ENCODE data around the gene PRR30.
"Not testable (repeated sequence)": the region's sequence is repeated elsewhere in the genome, so short reads cannot be mapped to it uniquely, and the experiment has no call there.

Gene PRR30

DNA sequence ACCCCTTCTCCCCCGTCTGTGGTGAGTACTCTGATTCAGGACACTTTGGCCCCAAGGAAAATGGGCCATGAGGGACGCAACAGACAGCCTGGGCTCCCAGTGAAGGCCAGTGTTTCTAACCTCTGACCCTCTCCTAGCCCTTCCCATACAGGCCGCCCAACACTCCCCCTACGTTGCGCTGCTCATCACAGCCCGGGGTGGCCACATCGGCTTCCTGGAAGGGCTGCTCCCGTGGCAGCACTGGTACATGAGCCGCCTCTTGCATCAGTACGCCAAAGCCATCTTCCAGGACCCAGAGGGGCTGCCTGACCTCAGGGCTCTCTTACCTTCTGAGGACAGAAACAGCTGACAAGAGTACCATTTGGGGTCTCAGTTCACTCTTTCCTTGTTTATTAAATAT is 8.8 kb downstream of the PRR30 start:
- DNase-seq (ENCODE audit: low read depth in 3 of 3, low spot score in 1 of 3): no peak

GRCh38 chr2:27128668-27129571 is 10.3 kb downstream of the PRR30 start:
- no peak for DNase-seq (ENCODE audit: low read depth in 3 of 3, low spot score in 1 of 3)

DNA sequence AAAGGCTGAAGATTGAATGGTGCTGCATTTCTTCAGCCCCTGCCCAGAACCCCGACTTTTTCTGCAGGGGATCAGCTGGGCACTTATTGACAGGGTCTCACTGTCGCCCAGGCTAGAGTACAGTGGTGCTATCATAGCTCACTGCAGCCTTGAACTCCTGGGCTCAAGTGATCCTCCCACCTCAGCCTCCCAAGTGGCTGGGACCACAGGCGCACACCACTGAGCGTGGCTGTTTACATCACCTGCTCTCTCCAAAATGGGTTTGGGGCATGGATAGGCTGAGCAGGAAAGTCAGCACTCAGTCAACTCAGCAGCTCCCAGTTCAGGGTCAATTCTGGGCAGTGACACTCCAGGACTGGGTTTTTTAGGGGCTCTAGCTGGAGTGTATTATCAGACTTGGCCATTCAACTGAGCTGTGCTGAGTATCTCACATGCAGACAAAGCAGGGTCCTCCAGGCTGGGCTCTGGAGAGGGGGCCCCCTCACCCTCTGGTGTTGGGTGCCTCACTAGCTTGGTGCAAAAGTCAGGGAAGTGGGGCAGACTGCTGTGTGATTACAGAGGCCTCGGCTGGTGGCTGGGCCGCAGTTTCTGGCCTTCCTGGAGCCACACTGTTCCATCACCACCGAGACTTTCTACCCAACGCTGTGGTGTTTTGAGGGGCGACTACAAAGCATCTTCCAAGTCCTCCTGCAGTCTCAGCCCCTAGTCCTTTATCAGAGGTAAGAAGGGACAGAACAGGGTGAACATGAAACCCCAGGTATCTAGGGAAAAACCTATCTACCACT is 11.1 kb downstream of the PRR30 start:
- DNase-seq (ENCODE audit: low read depth in 3 of 3, low spot score in 1 of 3): no peak

DNA sequence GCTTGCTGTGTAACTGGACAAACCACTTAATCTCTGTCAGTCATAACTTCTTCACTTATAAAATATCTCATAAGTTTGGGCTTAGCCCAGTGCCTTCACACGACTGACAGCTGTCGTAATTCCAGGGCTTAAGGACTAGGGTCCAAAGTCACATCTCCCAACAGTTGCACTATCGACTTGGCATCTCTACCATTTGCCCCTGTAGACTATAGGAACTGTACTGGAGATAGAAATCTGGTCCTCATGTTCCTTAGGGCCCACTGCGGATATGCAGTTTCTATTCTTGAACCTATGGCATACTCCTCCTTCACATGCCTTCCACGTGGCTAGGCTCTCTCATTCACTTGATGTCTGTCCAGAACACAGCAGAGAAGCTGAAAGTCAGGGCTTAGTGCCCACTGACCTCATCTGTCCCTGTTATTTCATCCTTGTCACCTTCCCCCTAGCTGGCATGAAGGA is 12.9 kb downstream of the PRR30 start:
- DNase-seq (ENCODE audit: low read depth in 3 of 3, low spot score in 1 of 3): no peak

- no peak for DNase-seq (ENCODE audit: low read depth in 3 of 3, low spot score in 1 of 3)
These were observed 14.1 kb downstream of the PRR30 start for GRCh38 chr2:27125104-27125503.

DNA sequence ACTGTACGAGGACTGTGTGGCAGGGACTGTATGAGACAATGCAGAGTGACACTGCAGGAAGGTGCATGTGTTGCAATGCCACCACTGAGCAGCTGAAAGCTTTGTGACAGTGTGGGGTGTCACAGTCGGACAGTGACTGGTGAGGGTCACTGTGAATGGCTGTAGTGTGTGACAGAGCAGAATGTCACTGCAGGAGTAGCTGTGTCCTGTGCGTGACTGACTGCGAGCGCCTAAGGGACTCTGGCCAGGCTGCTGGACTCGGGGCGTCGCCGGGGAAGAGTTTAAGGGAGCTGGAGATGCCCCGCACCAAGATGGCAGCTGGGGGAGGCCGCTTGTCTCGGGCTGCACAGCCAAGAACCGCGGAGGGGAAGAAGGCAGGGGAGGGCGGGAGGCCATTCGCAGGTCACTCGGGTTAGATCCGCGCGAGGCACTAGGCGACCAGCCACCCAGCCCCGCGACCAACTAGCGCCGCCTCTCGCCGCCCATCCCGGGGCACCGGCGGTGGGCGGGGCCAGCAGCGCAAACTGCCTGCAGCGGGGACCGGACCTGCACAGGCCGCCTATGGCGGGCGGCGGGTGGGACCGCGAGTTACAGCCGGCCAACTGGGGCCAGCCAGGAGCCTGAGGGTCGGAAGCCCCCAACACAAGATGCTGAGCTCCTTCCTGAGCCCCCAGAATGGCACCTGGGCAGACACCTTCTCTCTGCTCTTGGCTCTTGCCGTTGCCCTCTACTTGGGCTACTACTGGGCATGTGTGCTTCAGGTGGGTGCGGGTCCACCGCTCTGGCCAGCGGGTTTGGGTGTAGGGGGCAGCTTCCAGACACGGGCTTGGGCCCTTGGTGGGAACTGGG is 15.7 kb downstream of the PRR30 start, which contains the start of gene ABHD1:
Gene ABHD1, plus strand, starts transcription at position 514 of the 849 bp plus-strand sequence. Its CDS starts 134 bp downstream, at position 648.
- peak; percentile 18 to 49 (median 30) for DNase-seq (ENCODE audit: low read depth in 3 of 3, low spot score in 1 of 3)

GRCh38 chr2:27122791-27123190 is 16.4 kb downstream of the PRR30 start:
- no peak for DNase-seq (ENCODE audit: low read depth in 3 of 3, low spot score in 1 of 3)

DNA sequence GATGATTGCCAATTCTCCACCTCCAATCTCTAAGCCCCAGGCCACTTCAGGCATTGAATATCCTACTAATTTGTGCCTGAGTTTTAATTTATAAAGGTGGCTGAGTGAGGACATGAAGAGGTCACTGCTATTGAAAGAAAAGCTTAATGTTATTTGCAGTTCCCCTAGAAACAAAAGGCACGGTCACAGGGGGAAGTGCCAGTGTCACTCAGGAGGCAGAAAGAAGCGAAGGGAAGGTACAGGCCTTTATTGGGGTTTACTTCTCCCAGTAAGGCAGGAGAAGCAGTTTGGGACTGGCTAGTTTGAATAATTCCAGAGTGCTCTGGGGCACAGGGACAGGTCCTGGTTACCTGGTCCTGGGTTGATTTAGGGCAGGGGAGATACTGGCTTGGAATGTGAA is 17.3 kb downstream of the PRR30 start:
- DNase-seq (ENCODE audit: low read depth in 3 of 3, low spot score in 1 of 3): no peak

- not testable (repeated sequence) for DNase-seq (ENCODE audit: low read depth in 3 of 3, low spot score in 1 of 3)
These were observed 19.9 kb downstream of the PRR30 start for GRCh38 chr2:27119330-27119670.

DNA sequence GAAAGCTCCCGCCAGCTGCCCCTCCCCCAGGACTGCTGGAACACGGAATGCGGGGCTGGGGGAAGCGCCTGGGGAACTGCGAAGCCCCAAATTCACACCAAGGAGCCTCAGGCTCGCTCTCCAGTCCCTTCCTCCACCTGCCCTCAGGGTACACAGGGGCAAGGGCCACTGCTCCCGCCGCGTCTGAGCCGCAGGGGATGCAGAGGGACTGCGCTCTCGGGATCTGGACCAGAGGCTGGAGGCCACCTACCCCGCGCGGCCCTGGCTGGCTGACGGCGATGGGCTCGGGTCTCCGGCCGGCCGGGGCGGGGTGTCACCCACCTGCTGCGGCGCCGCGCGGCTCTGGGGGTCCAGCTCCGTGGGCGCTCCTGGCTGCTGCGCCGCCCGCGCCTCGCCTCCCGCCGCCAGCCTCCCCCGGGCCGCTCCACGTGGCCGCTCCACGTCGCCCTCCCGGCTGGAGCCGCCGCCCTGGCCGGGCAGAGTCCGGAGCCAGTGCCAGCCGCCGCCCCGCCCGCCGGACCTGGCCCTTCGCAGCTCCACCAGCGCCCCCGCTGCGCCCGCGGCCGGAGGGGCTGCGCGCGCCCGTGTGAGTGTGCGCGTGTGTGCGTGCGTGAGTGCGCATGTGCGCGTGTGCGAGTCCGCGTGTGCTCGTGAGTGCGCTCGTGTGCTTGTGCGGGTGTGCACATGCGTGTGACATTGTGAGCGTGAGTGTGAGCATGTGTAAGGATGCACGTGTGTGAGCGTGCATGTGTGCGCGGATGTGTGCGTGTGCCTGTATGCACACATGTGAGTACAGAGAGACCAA is 20.5 kb downstream of the PRR30 start, which contains the start of gene CGREF1:
Gene CGREF1, minus strand, starts transcription at position 604 of the 805 bp plus-strand sequence. CDS start 14,762 bp downstream, outside the sequence.
- peak in 1 of 3 donors; percentile 14 for DNase-seq (ENCODE audit: low read depth in 3 of 3, low spot score in 1 of 3)

- DNase-seq (ENCODE audit: low read depth in 3 of 3, low spot score in 1 of 3): no peak
These were observed 21.1 kb downstream of the PRR30 start for GRCh38 chr2:27117995-27118524.

- DNase-seq (ENCODE audit: low read depth in 3 of 3, low spot score in 1 of 3): no peak
These were observed 23.7 kb downstream of the PRR30 start for GRCh38 chr2:27115519-27115918.

GRCh38 chr2:27111392-27112078 is 27.7 kb downstream of the PRR30 start:
- DNase-seq (ENCODE audit: low read depth in 3 of 3, low spot score in 1 of 3): not testable (repeated sequence)

GRCh38 chr2:27110603-27111352 is 28.4 kb downstream of the PRR30 start:
- DNase-seq (ENCODE audit: low read depth in 3 of 3, low spot score in 1 of 3): not testable (repeated sequence)

- no peak for DNase-seq (ENCODE audit: low read depth in 3 of 3, low spot score in 1 of 3)
These were observed 30.1 kb downstream of the PRR30 start for GRCh38 chr2:27109083-27109482.

GRCh38 chr2:27108221-27108620 is 31.0 kb downstream of the PRR30 start:
- no peak for DNase-seq (ENCODE audit: low read depth in 3 of 3, low spot score in 1 of 3)

GRCh38 chr2:27105981-27106380 is 33.2 kb downstream of the PRR30 start:
- no peak for DNase-seq (ENCODE audit: low read depth in 3 of 3, low spot score in 1 of 3)

GRCh38 chr2:27102329-27102728 is 36.9 kb downstream of the PRR30 start:
- no peak for DNase-seq (ENCODE audit: low read depth in 3 of 3, low spot score in 1 of 3)

- no peak for DNase-seq (ENCODE audit: low read depth in 3 of 3, low spot score in 1 of 3)
These were observed 39.2 kb downstream of the PRR30 start for GRCh38 chr2:27100036-27100435.
